ENCODE results near the gene CSH2.

GRCh38 chr17:63840591-63841349 lies 32.7 kb downstream of the CSH2 start:
- TF ChIP-seq, protein P1, sequence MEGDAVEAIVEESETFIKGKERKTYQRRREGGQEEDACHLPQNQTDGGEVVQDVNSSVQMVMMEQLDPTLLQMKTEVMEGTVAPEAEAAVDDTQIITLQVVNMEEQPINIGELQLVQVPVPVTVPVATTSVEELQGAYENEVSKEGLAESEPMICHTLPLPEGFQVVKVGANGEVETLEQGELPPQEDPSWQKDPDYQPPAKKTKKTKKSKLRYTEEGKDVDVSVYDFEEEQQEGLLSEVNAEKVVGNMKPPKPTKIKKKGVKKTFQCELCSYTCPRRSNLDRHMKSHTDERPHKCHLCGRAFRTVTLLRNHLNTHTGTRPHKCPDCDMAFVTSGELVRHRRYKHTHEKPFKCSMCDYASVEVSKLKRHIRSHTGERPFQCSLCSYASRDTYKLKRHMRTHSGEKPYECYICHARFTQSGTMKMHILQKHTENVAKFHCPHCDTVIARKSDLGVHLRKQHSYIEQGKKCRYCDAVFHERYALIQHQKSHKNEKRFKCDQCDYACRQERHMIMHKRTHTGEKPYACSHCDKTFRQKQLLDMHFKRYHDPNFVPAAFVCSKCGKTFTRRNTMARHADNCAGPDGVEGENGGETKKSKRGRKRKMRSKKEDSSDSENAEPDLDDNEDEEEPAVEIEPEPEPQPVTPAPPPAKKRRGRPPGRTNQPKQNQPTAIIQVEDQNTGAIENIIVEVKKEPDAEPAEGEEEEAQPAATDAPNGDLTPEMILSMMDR (IDR thresholded peaks at IDR 0.05; ENCODE audit: insufficient read depth, low read length, poor library complexity, severe bottlenecking), result no peak
- no peak for TF ChIP-seq EZH2phosphoT487 (conservative IDR thresholded peaks at IDR 0.05; ENCODE audit: low read length)
